ENCODE measurements around the gene EED.

Gene EED

DNA sequence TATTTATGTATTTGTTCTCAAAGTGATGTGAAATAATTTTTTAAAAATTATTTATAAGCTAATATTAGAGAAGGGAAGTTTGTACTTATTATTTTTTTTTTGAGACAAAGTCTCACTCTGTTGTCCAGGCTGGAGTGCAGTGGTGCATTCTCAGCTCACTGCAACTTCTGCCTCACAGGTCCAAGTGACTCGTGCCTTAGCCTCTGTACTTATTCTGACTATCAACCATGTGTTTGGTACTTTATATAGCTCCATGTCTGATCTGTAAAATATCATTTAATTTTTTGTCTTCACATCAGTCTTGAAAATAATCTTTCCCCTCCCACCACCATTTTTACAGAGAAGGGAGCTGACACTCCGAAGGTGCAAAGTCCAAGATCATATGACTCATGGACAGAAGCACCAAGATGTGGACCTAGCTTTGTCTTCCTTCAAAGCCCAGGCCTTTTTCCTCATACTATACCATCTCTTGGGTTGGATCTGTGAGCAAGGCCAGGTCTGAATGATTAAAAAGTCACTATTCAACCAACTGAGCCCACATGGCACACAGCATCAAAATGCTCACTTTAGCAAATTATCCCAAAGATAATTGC is 32.4 kb upstream of the EED start:
- DNase-seq (ENCODE audit: extremely low spot score), result no peak
- POLR2A ChIA-PET, result no interaction called here
- CTCF ChIA-PET, result interaction anchor here (1.0 to 2.0 kb wide), 6 partner anchors 11 to 197 kb away, joined by 3 to 20 read pairs (median 6); no protein-coding TSS in a partner anchor
- no peak for TF ChIP-seq CTCF (IDR thresholded peaks at IDR 0.05; ENCODE audit: control extremely low read depth, extremely low read depth, low read depth, missing control alignments)

DNA sequence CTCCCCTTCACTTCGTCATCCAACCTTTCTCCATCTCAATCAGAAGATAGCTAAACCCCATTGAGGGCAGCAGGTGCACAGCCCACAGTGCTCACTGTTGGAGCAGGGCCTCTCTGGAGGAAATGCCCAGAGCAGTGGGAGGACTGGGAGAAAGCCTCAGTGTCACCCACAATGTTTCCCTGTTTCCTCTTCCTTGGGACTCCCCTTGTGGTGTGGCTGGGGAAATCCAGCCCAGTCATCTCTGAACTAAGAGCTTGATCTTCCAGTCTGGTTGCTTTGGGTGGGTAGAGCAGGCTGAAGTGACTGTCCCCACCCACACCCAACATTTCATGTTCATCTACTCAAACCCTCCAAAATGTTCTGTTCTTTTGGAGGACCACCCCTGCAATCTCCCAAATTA is 29.8 kb upstream of the EED start:
- POLR2A ChIA-PET, result no interaction called here
- peak; percentile 55 for DNase-seq (ENCODE audit: extremely low spot score)
- CTCF ChIA-PET, result interaction anchor here (0.8 to 2.3 kb wide), 5 partner anchors 8 to 174 kb away, joined by 3 to 10 read pairs (median 3); no protein-coding TSS in a partner anchor
- no peak for TF ChIP-seq CTCF (IDR thresholded peaks at IDR 0.05; ENCODE audit: control extremely low read depth, extremely low read depth, low read depth, missing control alignments)

GRCh38 chr11:86218125-86219084 is 26.1 kb upstream of the EED start:
- TF ChIP-seq CTCF (IDR thresholded peaks at IDR 0.05; ENCODE audit: control extremely low read depth, extremely low read depth, low read depth, missing control alignments), result peak; percentile 54
- ChIA-PET POLR2A (interaction anchor here (0.7 kb wide), 1 partner anchor 150 kb away, joined by 3 read pairs; the partner anchor contains the start of gene PICALM), CTCF (interaction anchor here (0.6 to 6.7 kb wide), 25 partner anchors 9 to 270 kb away, joined by 3 to 40 read pairs (median 3); partner anchors contain the start of gene PICALM)
- DNase-seq (ENCODE audit: extremely low spot score), result peak; percentile 48

DNA sequence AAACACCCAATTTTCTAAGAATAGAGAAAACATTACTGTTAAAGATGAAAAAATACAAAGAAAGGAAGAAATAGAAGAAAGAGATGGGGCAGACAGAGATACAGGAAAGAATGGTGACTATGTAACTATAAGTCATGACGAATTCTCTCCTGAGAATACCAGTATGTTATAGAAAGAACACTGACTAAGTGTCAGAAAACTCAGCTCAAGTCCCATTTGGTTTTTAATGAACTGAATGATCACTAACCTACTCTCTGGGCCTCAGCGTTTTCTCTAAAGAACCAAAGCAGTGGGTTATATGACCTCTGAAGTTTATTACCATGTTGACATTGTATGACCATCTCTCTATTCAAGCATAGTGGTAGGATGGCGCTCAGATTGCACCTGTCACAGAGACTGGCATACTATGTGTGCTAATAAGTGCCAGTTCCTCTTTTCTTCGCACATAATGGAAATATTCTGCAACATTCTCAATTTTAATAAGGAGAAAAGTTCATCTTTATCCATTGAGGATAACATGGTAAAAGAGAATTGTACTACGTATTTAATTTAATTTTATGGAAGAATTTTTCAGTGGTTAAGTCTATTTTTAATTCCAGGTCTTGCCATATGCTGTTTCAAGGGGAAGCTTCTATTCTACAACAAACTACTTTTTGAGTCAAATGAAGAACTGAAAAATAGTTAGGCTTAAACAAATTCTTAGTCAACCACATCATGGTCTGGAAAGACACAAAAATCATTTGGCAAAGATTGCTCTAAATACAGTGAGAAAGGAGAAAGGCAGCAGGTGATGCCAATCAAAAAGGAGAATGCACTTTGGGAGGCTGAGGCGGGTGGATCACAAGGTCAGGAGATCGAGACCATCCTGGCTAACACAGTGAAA is 25.0 kb upstream of the EED start:
- peak; percentile 34 for DNase-seq (ENCODE audit: extremely low spot score)
- no peak for TF ChIP-seq CTCF (IDR thresholded peaks at IDR 0.05; ENCODE audit: control extremely low read depth, extremely low read depth, low read depth, missing control alignments)
- CTCF ChIA-PET, result interaction anchor here (0.7 to 6.7 kb wide), 15 partner anchors 9 to 179 kb away, joined by 3 to 40 read pairs (median 5); no protein-coding TSS in a partner anchor
- POLR2A ChIA-PET, result interaction anchor here (0.7 kb wide), 1 partner anchor 118 kb away, joined by 12 read pairs; no protein-coding TSS in a partner anchor

DNA sequence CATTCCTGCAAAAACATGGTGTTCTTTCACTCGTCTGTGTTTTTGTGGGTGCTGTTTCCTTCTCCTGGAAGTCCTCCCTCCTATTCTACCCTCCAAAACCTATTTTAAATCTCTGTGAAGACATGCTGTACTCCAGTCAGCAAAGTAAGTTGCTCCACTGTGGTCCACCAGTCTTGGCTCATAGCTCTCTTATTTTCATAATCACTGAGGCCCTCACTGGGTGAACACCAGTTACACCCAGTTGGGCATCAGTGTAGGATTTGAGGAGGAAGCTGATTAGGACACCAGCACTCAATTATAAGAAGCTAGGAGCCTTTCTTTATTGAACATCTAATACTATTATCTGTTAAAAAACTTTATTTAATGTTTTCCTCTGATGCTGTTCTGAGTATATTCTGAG is 23.9 kb upstream of the EED start:
- POLR2A ChIA-PET, result no interaction called here
- TF ChIP-seq CTCF (IDR thresholded peaks at IDR 0.05; ENCODE audit: control extremely low read depth, extremely low read depth, low read depth, missing control alignments), result no peak
- DNase-seq (ENCODE audit: extremely low spot score), result no peak
- CTCF ChIA-PET, result interaction anchor here (0.7 to 6.7 kb wide), 9 partner anchors 9 to 69 kb away, joined by 3 to 40 read pairs (median 4); no protein-coding TSS in a partner anchor

Measured in GM10248 (cell line).